Smooth muscle cell of the coronary artery (primary cell): ENCODE results near the gene NOL4L. TPM values are rescaled to one million over a fixed set of nuclear protein-coding genes. Genes with fewer than 3 reads are reported as not detected.

Experiments used
- total RNA-seq: library from RNA; depleted of rRNA; stranded (reverse); fragments of >200 nt; gene quantifications from 2 replicates; pipeline ENCODE4 v1.2.3, GENCODE V29; 2014; ENCODE audit warnings: low replicate concordance

Gene NOL4L, protein sequence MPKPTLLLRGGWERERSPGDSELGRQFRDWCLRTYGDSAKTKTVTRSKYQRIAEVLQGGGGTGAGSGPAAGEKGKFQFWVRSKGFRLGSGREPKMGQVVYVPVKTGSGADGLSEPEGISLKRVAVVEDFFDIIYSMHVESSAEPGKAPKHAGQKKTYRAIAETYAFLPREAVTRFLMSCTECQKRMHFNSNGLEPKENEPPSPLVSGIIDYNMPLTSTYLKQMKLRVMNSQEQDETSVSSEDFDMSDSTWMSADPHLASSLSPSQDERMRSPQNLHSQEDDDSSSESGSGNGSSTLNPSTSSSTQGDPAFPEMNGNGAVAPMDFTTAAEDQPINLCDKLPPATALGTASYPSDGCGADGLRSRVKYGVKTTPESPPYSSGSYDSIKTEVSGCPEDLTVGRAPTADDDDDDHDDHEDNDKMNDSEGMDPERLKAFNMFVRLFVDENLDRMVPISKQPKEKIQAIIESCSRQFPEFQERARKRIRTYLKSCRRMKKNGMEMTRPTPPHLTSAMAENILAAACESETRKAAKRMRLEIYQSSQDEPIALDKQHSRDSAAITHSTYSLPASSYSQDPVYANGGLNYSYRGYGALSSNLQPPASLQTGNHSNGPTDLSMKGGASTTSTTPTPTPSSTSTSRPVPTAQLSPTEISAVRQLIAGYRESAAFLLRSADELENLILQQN
- 2.7 and 3.4 TPM in 2 replicates for total RNA-seq

GRCh38 chr20:32585011-32585585 is at the start of gene NOL4L:
NOL4L (minus strand) TSS chr20:32585333; CDS start chr20:32584890, 443 bp downstream.

Other genes with a start within 250 kb of the NOL4L start
- gene ASXL1, start 227.0 kb downstream of the NOL4L start, total RNA-seq = 23.8 and 26.8 TPM in 2 replicates
- gene C20orf203, start 88.6 kb upstream of the NOL4L start, total RNA-seq = not detected in 2 replicates
- 9.4 and 25.1 TPM in 2 replicates for gene COMMD7, start 158.1 kb upstream of the NOL4L start, total RNA-seq
- 2.0 and 2.3 TPM in 2 replicates for gene DNMT3B, start 177.1 kb upstream of the NOL4L start, total RNA-seq
- gene MAPRE1, start 234.6 kb upstream of the NOL4L start, total RNA-seq = 58.5 and 87.3 TPM in 2 replicates